DMS53 treated with DMSO at 0.1 percent for 48 hours (cell line): ENCODE measurements around the gene ACSM5.
"Not testable (repeated sequence)": the region's sequence is repeated elsewhere in the genome, so short reads cannot be mapped to it uniquely, and the experiment has no call there.

Experiments
- DNase-seq: peaks from one replicate; lab custom pipeline; 2025; ENCODE audit not compliant: unreplicated experiment; lab: John Stamatoyannopoulos, UW

Gene ACSM5

DNA sequence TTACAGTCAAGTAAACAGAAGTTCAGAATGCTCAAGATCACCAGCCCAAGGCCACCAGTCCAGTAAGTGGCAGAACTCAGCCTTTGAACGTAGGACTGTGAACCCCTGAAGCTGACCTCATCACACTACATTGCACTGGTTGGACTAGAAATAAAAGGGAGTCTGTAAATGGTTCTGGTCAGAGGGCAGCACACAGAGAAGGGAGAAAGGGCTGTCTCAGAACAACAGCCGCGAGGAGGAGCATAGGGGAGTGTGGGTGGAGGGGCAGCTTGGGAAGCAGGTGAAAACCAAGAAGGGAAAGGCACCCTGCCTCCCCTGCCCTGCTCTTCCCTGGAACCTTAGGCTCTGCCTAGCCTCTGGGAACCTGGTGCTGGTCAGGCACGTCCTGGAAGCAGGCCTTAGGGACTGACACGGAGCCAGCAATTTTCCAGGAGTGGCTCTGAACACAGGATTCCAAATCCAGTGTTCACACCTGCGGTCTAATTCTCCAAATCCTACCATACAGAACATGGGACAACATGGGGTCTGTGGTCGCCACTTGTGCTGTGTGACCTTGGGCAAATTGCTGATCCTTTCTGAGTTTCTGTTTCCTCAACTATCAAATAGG lies 11.8 kb upstream of the ACSM5 start:
- no peak for DNase-seq

DNA sequence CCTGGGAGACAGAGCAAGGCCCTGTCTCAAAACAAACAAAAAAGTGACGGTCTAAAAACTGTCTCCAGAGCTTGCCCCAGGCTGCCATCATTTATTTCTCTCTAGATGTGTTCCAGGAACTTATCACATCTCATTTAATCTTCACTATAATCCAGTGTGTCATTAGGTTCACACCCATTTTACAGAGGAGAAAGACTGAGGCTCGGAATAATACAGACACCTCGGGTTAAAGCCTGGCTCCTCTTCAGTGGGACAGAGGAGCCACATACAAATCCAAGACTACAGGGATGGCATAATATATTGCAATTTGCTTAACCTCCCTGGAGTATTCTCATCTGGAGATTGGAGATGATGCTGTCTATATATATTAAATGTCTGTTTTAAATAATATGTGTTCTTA lies 10.7 kb upstream of the ACSM5 start:
- no peak for DNase-seq

DNA sequence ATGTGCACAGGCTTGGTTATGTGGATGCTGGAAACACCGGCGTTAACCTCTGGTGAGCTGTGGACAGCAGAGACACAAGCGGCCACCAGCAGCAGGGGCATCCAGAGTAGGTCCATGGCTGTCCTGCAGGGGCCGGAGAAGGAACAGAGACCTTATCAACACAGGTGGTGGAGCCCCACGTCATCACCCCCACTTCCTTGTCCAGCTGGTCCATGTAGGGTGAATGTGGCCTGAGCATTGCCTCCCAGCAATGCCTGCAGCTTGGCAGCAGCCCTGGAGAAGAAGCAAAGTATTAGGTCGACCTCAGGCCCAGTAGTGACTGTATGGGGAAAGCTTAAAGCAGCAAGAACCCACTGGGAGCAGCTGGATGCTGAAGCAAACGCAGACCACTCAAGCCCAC lies 10.1 kb upstream of the ACSM5 start:
- DNase-seq, result no peak

DNA sequence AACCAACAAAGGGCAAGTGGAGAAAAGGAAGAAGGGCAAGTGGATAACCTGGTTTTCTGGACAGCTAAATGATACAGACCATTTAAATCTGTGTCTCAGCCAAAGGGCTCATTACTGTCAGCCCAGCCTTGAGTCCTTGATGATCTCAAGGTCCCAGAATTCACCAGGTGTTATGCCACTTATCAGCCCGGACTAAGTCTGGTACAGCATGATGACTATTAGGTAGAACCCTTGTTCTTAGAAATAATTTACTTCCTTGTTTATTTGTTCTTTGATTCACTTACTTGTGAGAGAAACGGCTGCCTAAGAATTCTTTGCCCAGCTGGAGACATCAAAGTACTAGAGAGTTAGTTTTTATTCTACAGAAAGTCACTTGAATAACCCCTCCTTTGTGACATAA lies 8.3 kb upstream of the ACSM5 start:
- no peak for DNase-seq

DNA sequence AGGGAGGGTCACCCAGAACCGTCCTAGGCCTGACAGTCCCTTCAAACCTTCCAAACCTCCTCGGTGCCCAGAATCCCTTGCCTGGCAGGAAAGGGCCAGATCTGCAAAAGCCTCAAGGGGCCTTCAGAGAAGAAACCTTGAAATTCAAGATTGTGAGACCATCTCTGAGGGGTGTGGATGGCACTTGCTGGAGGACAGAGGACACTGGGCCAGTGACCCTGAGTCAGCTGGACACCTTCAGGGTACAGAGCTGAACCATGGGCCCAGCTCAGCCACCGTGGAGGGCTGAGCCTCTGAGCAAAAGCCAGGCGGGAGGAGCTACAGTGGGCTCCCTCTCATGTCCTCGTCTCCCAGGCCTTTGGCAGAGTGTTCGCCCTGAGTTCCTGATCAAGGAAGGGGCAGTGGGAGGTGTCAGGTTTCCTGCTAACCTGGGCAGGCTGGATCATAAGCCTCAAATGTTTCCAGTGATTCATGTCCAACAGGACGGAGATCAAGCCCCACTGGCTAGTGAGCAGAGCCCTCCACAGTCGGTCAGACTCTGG lies 7.8 kb upstream of the ACSM5 start:
- no peak for DNase-seq

DNA sequence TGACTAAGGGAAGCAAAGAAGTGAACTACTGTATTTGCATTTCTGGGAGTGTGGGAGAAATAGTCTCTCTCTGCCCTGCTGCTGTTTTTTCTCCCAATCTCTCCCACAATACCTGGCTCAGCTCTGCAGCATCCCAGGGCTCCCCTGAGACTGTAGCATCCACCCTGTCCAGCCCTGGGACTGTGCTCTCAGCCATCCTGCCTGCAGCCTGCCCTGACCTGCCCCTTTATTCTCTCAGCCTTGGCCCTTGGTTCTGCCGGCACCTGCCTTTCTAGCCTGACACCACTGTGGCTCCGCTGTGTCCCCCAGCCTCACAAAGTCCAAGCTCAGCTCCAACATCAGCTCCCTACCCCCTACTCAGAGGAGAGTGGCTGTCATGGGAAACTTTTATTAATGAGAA lies 6.7 kb upstream of the ACSM5 start:
- no peak for DNase-seq

DNA sequence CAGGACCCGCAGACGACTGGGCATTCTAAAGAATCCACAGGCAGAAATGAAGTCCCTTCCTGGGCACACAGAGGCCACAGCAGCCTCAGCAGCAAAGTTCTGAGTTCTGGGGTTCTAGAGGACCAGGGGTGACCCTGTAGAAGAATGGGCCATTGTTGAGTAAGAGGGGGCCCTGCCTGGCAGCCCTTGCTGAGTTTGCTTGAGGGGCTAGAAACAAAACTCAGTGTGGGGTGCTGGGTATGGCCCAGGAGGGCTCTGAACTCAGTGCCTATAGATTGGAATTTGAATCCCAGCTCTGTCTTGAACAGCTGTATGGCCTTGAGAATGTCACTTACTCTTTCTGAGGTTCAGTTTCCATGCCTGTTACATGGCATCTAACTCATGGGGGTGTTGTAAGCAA lies 4.7 kb upstream of the ACSM5 start, which contains the start of gene PDILT:
Gene PDILT, minus strand, starts transcription at position 101 of the 400 bp plus-strand sequence. CDS start 5,437 bp downstream, outside the sequence.
- no peak for DNase-seq

DNA sequence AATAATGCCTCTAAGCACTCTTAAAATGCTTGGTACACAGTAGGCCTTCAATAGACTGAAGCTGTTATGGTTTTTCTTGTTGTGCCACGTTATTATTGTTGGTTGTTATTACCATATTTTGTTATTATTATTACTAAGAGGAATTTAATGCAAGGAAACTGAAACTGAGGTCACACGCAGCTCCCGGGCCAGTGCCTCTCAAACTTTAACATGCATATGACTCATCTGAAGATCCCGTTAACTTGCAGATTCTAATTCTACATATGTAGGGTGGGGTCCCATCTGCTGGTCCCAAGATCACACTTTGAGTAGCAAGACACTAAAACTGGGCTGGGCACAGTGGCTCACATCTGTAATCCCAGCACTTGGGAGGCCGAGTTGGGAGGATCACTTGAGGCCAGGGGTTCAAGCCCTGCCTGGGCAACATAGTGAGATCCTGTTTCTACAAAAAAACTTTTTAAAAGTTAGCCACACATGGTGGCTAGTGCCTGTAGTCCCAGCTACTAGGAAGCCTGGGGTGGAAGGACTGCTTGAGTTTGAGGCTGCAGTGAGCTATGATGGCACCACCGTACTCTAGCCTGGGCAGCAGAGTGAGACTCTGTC lies 888 bp downstream of the ACSM5 start:
- DNase-seq, result no peak

DNA sequence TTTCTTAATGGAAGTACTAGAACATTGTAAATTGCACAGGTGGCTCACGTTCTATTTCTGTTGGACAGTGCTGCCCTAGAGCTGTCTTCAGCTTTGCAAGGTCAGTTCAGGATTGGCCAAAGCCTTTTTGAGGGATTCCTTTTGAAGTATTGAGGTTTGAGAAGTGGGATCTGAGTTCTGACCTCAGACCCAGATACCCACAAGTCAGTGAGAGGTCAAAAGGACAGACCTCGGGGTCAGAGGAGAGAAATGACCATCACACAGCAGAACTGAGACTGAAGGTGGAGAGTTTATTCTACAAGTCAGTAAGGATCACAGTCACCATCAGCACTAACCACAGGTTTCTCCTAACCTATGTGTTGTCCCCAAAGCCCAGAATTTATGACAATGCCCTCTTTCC lies 1.7 kb downstream of the ACSM5 start:
- no peak for DNase-seq

DNA sequence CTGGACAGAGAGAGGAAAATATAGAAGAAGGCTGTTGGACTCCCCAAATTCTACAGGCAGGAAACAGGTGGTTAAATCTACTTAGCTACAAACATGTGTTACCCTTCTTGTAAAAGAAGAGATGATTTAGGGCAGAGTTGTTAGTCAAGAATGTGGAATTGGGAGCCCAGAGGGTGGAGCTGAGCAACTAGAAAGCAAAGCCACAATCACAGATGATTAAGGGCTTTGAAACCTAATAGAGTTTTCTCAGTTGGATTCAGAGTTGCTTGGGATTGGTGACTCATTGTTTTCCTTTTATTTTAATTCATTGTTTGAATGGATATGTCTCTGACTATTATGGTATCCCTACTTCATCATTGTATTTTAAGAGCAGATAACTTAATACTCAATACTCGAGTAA lies 6.2 kb downstream of the ACSM5 start:
- no peak for DNase-seq

DNA sequence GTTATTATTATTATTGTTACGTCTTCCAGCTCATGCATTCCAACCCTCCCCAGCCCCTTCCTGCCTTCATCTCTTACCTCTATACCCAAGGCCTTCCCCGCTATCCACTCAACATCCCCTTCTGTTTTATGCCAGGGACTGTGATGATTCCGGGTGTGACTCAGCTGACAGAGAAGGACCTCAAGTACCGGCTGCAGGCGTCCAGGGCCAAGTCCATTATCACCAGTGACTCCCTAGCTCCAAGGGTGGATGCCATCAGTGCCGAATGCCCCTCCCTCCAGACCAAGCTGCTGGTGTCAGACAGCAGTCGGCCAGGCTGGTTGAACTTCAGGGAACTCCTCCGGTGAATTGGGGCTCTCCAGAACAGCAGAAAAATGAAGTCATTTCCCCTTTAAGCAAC lies 9.8 kb downstream of the ACSM5 start:
- DNase-seq, result not testable (repeated sequence)

DNA sequence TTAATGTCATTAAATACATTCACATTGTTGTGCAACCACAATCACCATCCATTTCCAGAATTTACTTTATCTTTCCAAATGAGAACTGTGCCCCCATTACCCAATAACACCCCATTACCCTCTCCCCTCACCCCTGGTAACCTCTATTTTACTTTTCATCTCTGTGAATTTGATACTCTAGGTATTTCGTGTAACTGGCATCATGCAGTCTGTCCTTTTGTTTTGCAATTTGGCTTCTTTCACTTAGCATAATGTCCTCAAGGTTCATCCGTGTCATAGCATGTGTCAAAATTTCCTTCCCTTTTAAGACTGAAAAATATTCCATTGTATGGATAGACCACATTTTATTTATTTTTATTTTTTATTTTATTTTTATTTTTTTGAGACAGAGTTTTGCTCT lies 12.4 kb downstream of the ACSM5 start:
- not testable (repeated sequence) for DNase-seq

DNA sequence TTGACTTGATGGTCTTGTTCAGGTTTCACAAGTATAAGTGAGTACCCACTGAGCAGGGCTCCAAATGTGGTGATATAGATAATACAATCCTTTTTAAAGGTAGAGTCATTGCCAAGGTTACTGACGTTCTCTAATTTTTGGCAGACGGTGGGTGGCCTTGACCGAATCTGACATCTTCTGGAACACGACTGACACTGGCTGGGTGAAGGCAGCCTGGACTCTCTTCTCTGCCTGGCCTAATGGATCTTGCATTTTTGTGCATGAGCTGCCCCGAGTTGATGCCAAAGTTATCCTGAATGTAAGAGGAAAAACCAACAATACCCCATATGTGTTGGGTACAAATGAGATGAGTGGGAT lies 14.4 kb downstream of the ACSM5 start:
- not testable (repeated sequence) for DNase-seq

DNA sequence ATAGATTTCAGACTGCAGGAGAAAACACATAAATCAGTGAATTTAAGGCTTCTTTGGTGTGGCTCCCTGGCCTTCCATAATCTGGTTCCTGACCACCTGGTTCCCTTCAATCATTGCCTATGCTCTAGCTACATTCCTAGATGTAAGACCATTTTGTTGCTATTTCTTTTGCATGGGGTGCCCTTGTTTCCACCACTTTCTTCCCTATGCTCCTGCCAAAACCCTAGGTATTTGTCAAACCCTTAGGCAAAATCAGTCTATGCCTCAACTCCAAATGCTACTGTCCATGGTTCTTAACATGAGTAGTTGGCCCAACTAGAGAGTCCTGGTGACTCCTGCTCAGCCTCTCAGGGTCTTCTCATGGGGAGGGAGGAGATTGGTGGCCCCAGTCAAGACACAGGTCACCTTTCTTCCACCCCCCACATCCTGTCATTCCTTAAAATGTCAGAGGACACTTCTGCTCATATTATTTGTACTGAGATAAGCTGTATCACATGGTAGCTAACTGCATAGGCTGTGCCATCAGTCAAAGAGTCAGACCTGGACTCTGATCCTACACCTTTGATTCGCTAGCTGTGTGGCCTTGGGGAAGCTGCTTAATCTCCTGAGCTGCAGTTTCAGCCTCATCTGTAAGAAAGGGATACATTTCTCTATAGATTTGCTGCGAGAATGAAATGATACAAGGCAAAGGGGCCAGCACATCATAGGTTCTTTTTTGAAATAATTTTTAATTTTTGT lies 15.0 kb downstream of the ACSM5 start:
- no peak for DNase-seq

DNA sequence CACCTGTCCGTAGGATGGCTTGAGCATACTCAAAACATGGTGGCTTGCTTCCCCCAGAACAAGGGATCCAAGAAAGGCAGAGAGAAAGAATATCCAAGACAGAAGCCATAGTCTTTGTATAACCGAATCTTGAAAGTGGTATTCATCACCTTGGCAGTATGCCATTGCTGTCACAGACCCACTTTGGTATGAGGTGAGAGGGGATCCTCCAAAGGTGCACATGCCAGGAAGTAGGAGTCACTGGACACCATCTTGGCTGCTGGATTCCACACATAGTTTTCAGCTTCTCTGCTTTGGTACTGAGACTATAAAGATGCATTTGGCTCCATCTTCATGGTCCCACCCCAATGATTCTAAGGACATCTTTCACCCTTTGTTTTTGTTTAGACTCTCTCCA lies 18.1 kb downstream of the ACSM5 start:
- DNase-seq, result not testable (repeated sequence)

DNA sequence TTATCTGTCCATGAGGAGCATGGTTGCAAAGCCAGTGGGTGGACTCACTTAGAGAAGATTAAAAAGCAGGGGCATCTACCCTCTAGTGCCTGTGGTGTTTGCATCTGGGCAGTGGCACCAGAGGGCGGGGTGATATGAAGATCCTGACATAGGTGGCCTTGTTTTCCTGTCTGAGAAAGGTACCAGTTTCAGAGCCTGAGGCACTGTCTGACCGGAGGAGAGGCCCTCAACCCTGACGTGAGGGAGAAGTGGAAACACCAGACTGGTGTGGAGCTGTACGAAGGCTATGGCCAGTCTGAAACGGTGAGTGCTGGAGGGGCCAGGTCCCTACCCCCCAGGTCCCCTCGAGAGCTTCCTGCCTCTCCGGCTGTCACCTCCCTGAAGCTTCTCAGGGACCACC lies 20.2 kb downstream of the ACSM5 start:
- DNase-seq, result not testable (repeated sequence)

DNA sequence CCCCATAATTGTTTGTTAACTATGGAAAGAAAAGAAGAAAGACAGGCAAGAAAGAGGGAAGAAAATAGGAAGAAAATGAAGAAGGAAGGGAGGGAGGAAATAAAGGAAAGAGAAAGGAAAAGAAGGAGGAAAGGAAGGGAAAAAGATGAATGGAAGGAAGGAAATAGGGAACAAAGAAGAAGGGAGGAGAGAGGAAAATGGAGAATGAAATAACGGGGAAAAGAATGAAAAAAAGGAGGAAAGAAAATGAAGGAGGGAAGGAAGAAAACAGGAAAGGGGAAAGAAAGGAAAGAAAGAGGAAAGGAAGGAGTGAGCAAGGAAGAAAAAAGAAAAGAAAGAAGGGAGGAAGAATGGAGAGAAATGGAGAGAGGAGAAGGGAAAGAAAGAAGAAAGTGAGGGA lies 21.1 kb downstream of the ACSM5 start:
- DNase-seq, result not testable (repeated sequence)

DNA sequence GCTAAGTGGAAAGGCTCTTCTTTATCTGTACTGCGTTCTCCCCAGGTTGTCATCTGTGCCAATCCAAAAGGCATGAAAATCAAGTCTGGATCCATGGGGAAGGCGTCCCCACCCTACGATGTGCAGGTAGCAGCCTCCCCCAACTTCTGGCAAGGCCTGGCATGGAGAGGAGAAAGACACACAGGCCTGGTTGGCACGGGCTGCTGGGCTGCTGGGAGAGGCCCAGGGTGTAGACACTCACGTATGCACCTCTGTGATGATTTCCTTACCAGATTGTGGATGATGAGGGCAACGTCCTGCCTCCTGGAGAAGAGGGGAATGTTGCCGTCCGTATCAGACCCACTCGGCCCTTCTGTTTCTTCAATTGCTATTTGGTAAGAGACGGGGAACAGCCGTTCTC lies 21.6 kb downstream of the ACSM5 start:
- DNase-seq, result no peak

DNA sequence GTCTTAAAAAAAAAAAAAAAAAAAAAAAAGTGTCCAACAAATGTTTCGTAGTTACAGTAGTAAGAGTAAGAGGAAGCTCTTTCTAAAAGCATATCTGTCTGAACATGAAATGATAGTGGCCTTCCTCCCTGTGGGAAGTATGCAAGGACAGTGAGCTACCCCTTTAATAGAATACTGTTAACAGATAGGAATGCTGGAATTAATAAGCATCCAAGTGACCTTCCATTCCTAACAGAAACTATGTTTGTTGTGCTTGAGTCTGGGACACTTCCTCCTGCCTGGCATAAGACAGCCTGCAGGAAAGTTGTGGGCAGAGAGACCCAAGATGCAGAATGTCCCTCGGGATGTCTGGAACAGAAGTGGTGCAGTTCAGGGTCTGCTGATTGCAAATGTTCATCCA lies 29.6 kb downstream of the ACSM5 start:
- DNase-seq, result not testable (repeated sequence)

DNA sequence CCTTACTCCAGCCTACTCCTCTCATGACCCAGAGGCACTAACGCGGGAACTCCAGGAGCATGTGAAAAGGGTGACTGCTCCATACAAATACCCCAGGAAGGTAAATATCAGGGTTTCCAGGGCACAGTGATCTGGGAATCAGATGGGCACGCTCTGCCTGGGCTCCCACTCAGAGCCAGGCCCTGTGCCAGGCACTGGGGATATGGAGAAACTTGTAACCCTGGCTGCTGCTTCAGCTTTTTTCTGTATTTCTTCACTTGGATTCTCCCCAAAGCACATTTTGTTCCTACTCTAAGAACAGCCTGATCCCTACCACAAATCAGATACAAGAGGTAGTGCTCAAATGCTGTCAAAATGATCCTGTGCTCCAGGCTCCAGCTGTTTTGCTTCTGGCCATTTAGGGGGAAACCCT lies 30.5 kb downstream of the ACSM5 start:
- not testable (repeated sequence) for DNase-seq

DNA sequence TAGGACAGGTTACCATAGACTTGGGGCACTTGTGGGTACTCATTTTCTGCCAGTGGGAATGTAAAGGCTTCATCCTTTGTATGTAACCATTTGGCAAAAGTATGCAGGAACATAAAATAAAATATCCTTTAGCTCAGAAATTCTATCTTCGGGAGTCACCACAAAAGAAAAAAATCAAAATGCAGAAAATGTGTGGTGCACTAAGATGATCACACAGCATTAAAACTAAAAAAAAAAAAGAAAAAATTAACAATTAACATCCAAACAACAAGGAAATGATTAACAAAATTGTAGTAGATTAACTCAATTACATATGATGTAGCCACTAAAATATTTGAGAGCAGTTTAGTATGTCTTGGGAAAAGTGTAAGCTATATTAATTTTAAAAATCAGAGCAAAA lies 31.4 kb downstream of the ACSM5 start:
- DNase-seq, result not testable (repeated sequence)

DNA sequence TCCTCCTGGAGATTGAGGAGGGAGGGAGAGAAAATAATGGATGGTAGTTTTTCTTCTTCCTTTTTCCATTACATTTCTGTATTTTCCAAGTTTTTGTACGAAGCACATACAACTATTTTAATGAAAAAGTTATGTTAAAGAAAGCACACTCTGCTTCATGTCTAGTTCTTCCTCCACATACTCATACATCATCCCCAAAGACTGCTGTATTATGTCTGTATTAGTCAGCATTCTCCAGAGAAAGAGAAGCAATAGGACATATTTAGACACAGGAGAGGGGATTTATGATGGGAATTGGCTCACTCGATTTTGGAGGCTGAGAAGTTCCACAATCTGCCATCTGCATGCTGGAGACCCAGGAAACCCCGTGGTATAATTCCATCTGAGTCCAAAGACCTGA lies 31.9 kb downstream of the ACSM5 start:
- no peak for DNase-seq
